H1 (cell line): ENCODE results near the gene PTCHD1. TPM values are rescaled to one million over a fixed set of nuclear protein-coding genes. Genes with fewer than 3 reads are reported as not detected.

Experiments
- CBX5 ChIP-seq: fragments of 300-800, 300-1000 bp; sonication (generic); IDR thresholded peaks from 2 replicates; pipeline ENCODE4 v1.7.1; 2016; ENCODE audit warnings: antibody characterized with exemption, low read length, low read depth
- CTBP2 ChIP-seq: IDR thresholded peaks from 2 replicates; pipeline ENCODE4 v1.7.0; 2011; ENCODE audit warnings: borderline replicate concordance, mild to moderate bottlenecking, moderate library complexity, mixed read lengths, low read length; ENCODE audit not compliant: insufficient read depth, insufficient read length
- CTCF ChIP-seq, 3 experiments: IDR thresholded peaks; 1 replicate in 2 of 3; 2 replicates in 1 of 3; pipeline versions ENCODE4 v1.5.1 to v1.6.1; 2011; ENCODE audit warnings: low read length in 3 of 3, mild to moderate bottlenecking in 3 of 3, inconsistent platforms in 2 of 3, low read depth in 1 of 3, moderate library complexity in 1 of 3; ENCODE audit not compliant: insufficient read depth in 1 of 3; ENCODE audit errors: control extremely low read depth in 1 of 3
- polyA plus RNA-seq, 7 experiments: library from polyadenylated mRNA; depleted of rRNA in 3 of 7; stranded (reverse) in 5 of 7; unstranded in 2 of 7; fragments of >200 nt in 5 of 7; fragments of 200-250 nt in 2 of 7; gene quantifications; 1 replicate in 5 of 7; 2 replicates in 1 of 7; 4 replicates in 1 of 7; pipeline versions ENCODE4 v1.2.1 to v1.2.3, GENCODE V29; 2011 to 2013; ENCODE audit warnings: missing spikeins in 2 of 7, mixed read lengths in 2 of 7
- total RNA-seq: library from RNA; stranded (reverse); fragmentation: NEBNext Ultra II Directional; extraction: Animal tissue kit (Norgen Biotek cat#: 25700); gene quantifications from 2 replicates; pipeline ENCODE4 v1.2.1, GENCODE V29; 2021

PTCHD1 gene
- total and polyA plus RNA-seq, 2 of the 8 experiments (the other 6 are each of a cell fraction or from before 2014, with no cell fraction given): 0.53 to 2.4 TPM

GRCh38 chrX:23374291-23374690 is 39.6 kb downstream of the PTCHD1 start (continued):
- TF ChIP-seq CTCF (IDR thresholded peaks at IDR 0.05; ENCODE audit: control extremely low read depth in 1 of 3, insufficient read depth in 1 of 3, low read depth in 1 of 3, low read length in 3 of 3) (no peak), CBX5 (no peak), CTBP2 (no peak)
- TF ChIP-seq, all 59 proteins: peak for 0
